Mesothelial cell of epicardium (in vitro differentiated cells): ENCODE data around the gene ZZZ3. TPM values are rescaled to one million over a fixed set of nuclear protein-coding genes. Genes with fewer than 3 reads are reported as not detected.

ENCODE experiments used
- DNase-seq, 2 experiments: peaks; one replicate each; pipeline ENCODE4 v3.0.0; 2021; ENCODE audit warnings: low spot score in 2 of 2; ENCODE audit not compliant: unreplicated experiment in 2 of 2
- H3K27ac Mint-ChIP-seq: 2 replicates; pipeline ENCODE4 v1.8.0; 2021; ENCODE audit warnings: mixed read lengths
- H3K27me3 Mint-ChIP-seq: 2 replicates; pipeline ENCODE4 v1.8.0; 2021; ENCODE audit warnings: low read depth, mixed read lengths
- H3K36me3 Mint-ChIP-seq: 2 replicates; pipeline ENCODE4 v1.8.0; 2021; ENCODE audit warnings: mixed read lengths
- H3K4me1 Mint-ChIP-seq: 2 replicates; pipeline ENCODE4 v1.8.0; 2021; ENCODE audit warnings: mixed read lengths
- H3K4me3 Mint-ChIP-seq: 2 replicates; pipeline ENCODE4 v1.8.0; 2021; ENCODE audit warnings: mild to moderate bottlenecking, moderate library complexity, mixed read lengths
- H3K9me3 Mint-ChIP-seq: 2 replicates; pipeline ENCODE4 v1.8.0; 2021; ENCODE audit warnings: mixed read lengths
- CTCF ChIP-seq: fragments of 200-600 bp; sonication (generic); IDR thresholded peaks from one replicate; pipeline ENCODE4 v1.5.0; 2021; ENCODE audit warnings: antibody characterized with exemption; ENCODE audit not compliant: unreplicated experiment
- total RNA-seq: library from RNA; stranded (reverse); gene quantifications from 3 replicates; pipeline ENCODE4 v1.2.1, GENCODE V29; 2021

The ZZZ3 gene
- total RNA-seq, result 63.3 to 66.9 TPM (median 64.5 TPM) in 3 replicates

- Mint-ChIP-seq H3K27me3 (no peaks in the 10 kb centered on the region), H3K4me1 (peaks cover 33% of the 10 kb centered on the region), H3K27ac (peak within 1 kb of the TSS; percentile 98), H3K4me3 (peak within 1 kb of the TSS; percentile 94), H3K9me3 (no peaks in the 10 kb centered on the region), H3K36me3 (no peaks in the 10 kb centered on the region)
- DNase-seq, result peak; percentile 82 to 92
- TF ChIP-seq CTCF, result no peak
Measured at GRCh38 chr1:77682460-77683159, at the start of gene ZZZ3. ZZZ3 (minus strand) TSS chr1:77682658; CDS start chr1:77633354, 49,304 bp downstream.

GRCh38 chr1:77732090-77732489 is 49.6 kb upstream of the ZZZ3 start:
- H3K4me3 Mint-ChIP-seq, result no peak overlapping the region
- no peak for DNase-seq
- no peaks in the 10 kb centered on the region for H3K9me3 Mint-ChIP-seq
- no peaks in the 10 kb centered on the region for H3K4me1 Mint-ChIP-seq
- no peak for TF ChIP-seq CTCF
- H3K27ac Mint-ChIP-seq, result no peak overlapping the region
- peaks cover 34% of the 10 kb centered on the region for H3K36me3 Mint-ChIP-seq
- H3K27me3 Mint-ChIP-seq, result no peaks in the 10 kb centered on the region

GRCh38 chr1:77725706-77726105 is 43.2 kb upstream of the ZZZ3 start:
- peaks cover 60% of the 10 kb centered on the region for H3K36me3 Mint-ChIP-seq
- H3K27ac Mint-ChIP-seq, result no peak overlapping the region

GRCh38 chr1:77718181-77718580 is 35.7 kb upstream of the ZZZ3 start:
- no peak overlapping the region for H3K27ac Mint-ChIP-seq
- no peak for TF ChIP-seq CTCF
- H3K27me3 Mint-ChIP-seq, result no peaks in the 10 kb centered on the region
- no peak for DNase-seq
- no peak overlapping the region for H3K4me3 Mint-ChIP-seq
- no peaks in the 10 kb centered on the region for H3K4me1 Mint-ChIP-seq
- no peaks in the 10 kb centered on the region for H3K9me3 Mint-ChIP-seq
- peaks cover 55% of the 10 kb centered on the region for H3K36me3 Mint-ChIP-seq

More at GRCh38 chr1:77725706-77726105, 43.2 kb upstream of the ZZZ3 start:
- no peak for TF ChIP-seq CTCF
- DNase-seq, result no peak
- no peak overlapping the region for H3K4me3 Mint-ChIP-seq
- no peaks in the 10 kb centered on the region for H3K27me3 Mint-ChIP-seq
- H3K4me1 Mint-ChIP-seq, result no peaks in the 10 kb centered on the region
- no peaks in the 10 kb centered on the region for H3K9me3 Mint-ChIP-seq

- Mint-ChIP-seq H3K36me3 (peaks cover 42% of the 10 kb centered on the region), H3K4me3 (no peak overlapping the region), H3K9me3 (no peaks in the 10 kb centered on the region), H3K27me3 (no peaks in the 10 kb centered on the region), H3K27ac (no peak overlapping the region), H3K4me1 (no peaks in the 10 kb centered on the region)
- no peak for TF ChIP-seq CTCF
- no peak for DNase-seq
Measured at GRCh38 chr1:77716065-77716464, 33.6 kb upstream of the ZZZ3 start.
